GM12875 (cell line): Measurements from ENCODE around the gene CHCHD1.
"Not testable (repeated sequence)": the region's sequence is repeated elsewhere in the genome, so short reads cannot be mapped to it uniquely, and the experiment has no call there.

Source experiments
- H3K4me3 ChIP-seq: one replicate; pipeline ENCODE4 v1.5.1; 2011; ENCODE audit warnings: low read depth, low read length, control low read depth
- TF ChIP-seq, protein P1 (sequence below): IDR thresholded peaks from 2 replicates; pipeline ENCODE4 v1.5.1; 2011; ENCODE audit warnings: low read depth, mild to moderate bottlenecking, control low read depth, inconsistent platforms, low read length, moderate library complexity, borderline replicate concordance; ENCODE audit not compliant: insufficient read depth

Gene CHCHD1

DNA sequence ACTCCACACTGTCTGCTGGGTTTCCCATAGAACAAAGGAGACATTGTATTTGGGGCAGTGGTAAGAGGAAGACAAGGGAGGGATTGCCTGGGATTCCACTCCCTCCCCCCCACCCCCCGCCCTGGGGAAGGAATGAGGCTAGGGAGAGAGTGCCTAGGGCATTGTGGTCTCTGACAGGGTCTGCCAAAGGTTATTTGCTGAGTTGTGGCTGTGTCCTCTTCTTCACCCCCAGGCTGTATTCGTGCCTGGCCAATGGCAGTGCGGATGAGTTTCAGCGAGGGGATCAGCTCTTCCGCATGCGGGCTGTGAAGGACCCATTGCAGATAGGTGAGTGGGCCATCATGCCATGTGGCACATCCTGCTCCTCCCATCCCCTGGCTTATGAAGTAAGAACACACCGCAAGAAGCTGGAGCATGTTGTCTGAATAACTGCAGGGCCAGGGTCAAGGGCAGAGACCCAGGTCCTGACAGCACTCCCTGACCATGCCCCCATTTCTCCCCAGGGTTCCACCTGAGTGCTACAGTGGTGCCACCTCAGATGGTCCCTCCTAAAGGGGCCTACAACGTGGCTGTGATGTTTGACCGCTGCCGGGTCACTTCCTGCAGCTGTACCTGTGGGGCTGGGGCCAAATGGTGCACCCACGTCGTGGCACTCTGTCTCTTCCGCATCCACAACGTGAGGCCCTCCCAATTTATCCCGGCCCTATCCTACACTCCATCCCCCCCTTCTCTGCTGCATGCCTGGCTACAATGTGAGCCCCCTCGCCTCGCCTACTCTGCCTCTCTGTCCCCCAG, 7.2 kb downstream of the CHCHD1 start:
- TF ChIP-seq, protein P1, sequence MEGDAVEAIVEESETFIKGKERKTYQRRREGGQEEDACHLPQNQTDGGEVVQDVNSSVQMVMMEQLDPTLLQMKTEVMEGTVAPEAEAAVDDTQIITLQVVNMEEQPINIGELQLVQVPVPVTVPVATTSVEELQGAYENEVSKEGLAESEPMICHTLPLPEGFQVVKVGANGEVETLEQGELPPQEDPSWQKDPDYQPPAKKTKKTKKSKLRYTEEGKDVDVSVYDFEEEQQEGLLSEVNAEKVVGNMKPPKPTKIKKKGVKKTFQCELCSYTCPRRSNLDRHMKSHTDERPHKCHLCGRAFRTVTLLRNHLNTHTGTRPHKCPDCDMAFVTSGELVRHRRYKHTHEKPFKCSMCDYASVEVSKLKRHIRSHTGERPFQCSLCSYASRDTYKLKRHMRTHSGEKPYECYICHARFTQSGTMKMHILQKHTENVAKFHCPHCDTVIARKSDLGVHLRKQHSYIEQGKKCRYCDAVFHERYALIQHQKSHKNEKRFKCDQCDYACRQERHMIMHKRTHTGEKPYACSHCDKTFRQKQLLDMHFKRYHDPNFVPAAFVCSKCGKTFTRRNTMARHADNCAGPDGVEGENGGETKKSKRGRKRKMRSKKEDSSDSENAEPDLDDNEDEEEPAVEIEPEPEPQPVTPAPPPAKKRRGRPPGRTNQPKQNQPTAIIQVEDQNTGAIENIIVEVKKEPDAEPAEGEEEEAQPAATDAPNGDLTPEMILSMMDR: no peak
- no peak overlapping the region for H3K4me3 ChIP-seq

DNA sequence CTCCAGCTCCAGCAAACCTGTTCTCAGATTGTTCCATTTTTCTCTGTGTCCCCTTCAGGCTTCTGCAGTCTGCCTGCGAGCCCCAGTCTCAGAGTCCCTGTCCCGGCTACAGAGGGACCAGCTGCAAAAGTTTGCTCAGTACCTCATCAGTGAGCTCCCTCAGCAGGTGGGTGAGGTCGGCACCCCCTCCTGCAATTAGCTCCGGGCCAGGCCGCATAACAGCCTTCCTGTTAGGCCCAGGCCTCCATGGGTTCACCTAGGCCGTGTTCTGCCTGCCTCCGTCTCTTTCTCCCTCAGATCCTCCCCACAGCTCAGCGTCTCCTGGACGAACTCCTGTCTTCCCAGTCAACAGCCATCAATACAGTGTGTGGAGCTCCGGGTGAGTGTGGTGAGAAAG, 7.8 kb downstream of the CHCHD1 start:
- H3K4me3 ChIP-seq: no peak overlapping the region
- TF ChIP-seq, protein P1: no peak

DNA sequence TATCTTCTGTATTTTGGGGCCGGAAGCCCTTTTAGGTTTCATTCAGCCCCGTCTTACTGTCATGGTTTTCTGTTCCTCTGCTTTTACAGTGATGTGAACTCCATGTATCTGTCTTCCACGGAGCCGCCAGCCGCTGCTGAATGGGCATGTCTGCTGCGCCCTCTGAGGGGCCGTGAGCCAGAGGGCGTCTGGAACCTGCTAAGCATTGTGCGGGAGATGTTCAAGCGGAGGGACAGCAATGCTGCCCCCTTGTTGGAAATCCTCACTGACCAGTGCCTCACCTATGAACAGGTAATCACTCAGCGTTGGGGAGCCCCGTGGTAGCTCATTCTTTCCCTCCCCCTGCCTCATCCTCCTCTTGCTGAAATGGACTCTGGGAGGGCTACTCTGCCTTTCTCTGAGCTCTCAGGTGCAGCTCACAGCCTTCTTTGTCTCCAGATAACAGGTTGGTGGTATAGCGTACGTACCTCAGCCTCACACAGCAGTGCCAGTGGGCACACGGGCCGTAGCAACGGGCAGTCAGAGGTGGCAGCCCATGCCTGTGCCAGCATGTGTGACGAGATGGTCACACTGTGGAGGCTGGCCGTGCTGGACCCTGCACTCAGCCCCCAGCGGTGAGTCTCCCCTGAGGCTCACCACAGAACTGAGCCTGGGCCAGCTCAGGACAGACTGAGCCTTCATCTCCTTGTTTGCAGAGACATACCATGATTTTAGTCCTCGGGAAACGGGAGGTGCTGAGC, 9.2 kb downstream of the CHCHD1 start:
- H3K4me3 ChIP-seq: no peak overlapping the region
- TF ChIP-seq, protein P1: no peak

DNA sequence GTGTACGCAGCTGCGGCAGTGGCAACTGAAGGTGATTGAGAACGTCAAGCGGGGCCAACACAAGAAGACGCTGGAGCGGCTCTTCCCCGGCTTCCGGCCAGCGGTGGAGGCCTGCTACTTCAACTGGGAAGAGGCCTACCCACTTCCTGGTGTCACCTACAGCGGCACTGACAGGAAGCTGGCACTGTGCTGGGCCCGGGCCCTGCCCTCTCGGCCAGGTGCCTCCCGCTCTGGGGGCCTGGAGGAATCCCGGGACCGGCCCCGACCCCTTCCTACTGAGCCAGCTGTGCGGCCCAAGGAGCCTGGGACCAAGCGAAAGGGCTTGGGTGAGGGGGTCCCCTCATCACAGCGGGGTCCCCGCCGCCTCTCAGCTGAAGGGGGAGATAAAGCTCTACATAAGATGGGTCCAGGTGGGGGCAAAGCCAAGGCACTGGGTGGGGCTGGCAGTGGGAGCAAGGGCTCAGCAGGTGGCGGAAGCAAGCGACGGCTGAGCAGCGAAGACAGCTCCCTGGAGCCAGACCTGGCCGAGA, 10.1 kb downstream of the CHCHD1 start:
- TF ChIP-seq, protein P1: no peak
- no peak overlapping the region for H3K4me3 ChIP-seq

DNA sequence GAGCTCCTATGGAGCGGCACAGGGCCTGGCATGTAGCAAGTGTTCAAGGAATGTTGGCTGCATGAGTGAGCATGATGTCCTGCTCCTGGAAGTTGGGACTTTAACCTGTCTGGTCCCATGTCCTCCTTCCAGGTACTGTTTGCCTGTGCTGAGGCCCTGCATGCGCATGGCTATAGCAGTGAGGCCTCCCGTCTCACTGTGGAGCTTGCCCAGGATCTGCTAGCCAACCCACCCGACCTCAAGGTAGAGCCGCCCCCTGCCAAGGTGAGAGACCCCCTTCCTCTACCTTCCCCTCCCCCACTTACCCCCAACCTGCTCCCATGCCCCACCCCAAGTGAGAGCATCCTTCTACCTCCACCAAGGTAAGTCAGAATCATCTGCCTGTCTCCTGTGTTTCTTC, 11.6 kb downstream of the CHCHD1 start:
- TF ChIP-seq, protein P1: no peak
- H3K4me3 ChIP-seq: no peak overlapping the region

DNA sequence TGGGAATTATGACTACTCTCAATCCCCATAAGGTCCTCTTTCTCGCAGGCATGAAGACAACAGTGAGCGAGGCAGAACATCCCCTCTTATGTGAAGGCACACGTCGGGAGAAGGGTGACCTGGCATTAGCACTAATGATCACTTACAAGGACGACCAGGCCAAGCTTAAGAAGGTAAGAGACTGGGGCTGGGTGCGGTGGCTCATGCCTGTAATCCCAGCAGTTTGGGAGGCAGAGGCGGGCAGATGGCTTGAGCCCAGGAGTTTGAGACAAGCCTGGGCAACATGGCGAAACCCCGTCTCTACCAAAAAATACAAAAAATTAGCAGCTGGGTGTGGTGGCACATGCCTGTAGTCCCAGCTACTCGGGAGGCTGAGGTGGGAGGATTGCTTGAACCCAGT, 13.6 kb downstream of the CHCHD1 start:
- not testable (repeated sequence) for H3K4me3 ChIP-seq

DNA sequence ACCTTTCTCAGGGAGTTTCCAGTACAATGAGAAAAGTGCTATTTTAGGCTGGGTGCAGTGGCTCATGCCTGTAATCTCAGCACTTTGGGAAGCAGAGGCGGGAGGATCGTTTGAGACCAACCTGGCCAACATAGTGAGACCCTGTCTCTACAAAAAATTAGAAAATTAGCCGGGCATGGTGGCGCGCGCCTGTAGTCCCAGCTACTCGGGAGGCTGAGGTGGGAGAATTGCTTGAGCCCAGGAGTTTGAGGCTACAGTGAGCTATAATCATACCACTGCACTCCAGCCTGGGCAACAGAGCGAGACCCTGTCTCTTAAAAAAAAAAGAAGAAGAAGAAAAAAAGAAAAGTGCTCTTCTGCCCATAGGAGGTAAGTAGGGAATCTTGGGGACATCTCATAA, 14.2 kb downstream of the CHCHD1 start:
- not testable (repeated sequence) for H3K4me3 ChIP-seq

DNA sequence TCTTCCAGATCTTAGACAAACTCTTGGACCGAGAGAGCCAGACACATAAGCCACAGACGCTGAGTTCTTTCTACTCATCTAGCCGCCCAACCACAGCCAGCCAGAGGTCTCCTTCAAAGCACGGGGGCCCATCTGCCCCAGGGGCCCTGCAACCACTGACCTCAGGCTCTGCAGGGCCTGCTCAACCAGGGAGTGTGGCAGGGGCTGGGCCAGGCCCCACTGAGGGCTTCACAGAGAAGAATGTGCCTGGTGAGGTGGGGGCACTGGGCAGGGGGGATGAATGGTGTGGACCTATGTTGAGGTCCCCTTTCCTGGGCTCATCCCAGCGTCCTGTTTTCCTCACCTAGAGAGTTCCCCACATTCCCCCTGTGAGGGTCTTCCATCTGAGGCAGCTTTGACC, 14.9 kb downstream of the CHCHD1 start:
- no peak overlapping the region for H3K4me3 ChIP-seq
- TF ChIP-seq, protein P1: no peak
